ENCODE data around the gene MIPOL1.
"Not testable (repeated sequence)": the region's sequence is repeated elsewhere in the genome, so short reads cannot be mapped to it uniquely, and the experiment has no call there.

Gene MIPOL1

DNA sequence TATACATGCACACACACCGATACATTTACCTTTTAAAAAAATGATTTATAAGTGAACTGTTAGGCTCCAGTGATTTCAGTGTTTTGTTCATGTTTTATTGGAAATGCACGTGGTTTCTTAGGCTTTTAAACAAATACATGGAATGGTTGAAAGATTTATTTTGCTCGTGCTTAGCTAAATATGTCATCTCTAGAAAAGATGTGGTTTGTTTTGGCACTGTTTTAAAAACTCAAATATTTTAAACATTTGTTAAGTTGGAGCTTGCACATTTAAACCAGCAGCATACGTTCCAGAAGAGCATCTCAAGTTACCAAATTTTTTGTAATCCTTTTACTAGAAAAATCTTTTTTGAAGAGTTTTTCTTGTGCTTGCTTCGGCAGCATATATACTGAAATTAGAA is 352.8 kb downstream of the MIPOL1 start:
- no peak overlapping the region for H3K4me2 ChIP-seq (ENCODE audit: low read length)
- no peak for TF ChIP-seq EZH2 (IDR thresholded peaks at IDR 0.05; ENCODE audit: borderline replicate concordance, low read length)

DNA sequence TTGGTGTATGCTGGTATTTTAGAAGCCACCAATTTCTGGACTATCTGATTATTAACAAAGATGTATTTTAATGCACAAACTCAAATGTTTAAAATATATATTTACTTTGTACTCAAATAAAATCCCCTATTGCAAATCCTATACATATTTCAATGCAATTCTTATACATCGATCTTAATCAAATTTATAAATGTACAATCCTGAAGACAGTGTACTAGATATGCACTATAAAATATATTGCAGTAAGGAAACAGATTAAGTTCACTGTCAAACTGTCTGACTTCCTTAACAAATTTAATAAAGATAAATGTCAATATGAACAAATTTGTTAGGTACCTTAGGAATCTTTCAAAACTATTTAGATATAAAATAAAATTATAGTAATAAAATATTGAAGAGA is 353.4 kb downstream of the MIPOL1 start:
- no peaks in the 10 kb centered on the region for H3F3A ChIP-seq (ENCODE audit: insufficient read depth, low read length)
- H3K9ac ChIP-seq (ENCODE audit: low read length), result no peak overlapping the region
- H3K4me3 ChIP-seq (ENCODE audit: low read depth, low read length, poor library complexity, severe bottlenecking), result no peak overlapping the region
- H4K20me1 ChIP-seq (ENCODE audit: insufficient read depth, low read length), result no peaks in the 10 kb centered on the region
- no peaks in the 10 kb centered on the region for H3K4me1 ChIP-seq (ENCODE audit: insufficient read depth, low read length, severe bottlenecking)
- H3K9me2 ChIP-seq (ENCODE audit: low read depth, low read length), result no peaks in the 10 kb centered on the region
- H3K27ac ChIP-seq (ENCODE audit: low read depth, low read length, poor library complexity, severe bottlenecking), result no peak overlapping the region
- H3K4me2 ChIP-seq (ENCODE audit: low read length), result no peak overlapping the region
- TF ChIP-seq EZH2 (IDR thresholded peaks at IDR 0.05; ENCODE audit: borderline replicate concordance, low read length), result no peak
- TF ChIP-seq, protein P1, sequence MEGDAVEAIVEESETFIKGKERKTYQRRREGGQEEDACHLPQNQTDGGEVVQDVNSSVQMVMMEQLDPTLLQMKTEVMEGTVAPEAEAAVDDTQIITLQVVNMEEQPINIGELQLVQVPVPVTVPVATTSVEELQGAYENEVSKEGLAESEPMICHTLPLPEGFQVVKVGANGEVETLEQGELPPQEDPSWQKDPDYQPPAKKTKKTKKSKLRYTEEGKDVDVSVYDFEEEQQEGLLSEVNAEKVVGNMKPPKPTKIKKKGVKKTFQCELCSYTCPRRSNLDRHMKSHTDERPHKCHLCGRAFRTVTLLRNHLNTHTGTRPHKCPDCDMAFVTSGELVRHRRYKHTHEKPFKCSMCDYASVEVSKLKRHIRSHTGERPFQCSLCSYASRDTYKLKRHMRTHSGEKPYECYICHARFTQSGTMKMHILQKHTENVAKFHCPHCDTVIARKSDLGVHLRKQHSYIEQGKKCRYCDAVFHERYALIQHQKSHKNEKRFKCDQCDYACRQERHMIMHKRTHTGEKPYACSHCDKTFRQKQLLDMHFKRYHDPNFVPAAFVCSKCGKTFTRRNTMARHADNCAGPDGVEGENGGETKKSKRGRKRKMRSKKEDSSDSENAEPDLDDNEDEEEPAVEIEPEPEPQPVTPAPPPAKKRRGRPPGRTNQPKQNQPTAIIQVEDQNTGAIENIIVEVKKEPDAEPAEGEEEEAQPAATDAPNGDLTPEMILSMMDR (IDR thresholded peaks at IDR 0.05; ENCODE audit: low read length), result no peak
- no peaks in the 10 kb centered on the region for H3K27me3 ChIP-seq (ENCODE audit: insufficient read depth, low read length)
- H3K79me2 ChIP-seq (ENCODE audit: insufficient read depth, low read length), result no peaks in the 10 kb centered on the region
- no peaks in the 10 kb centered on the region for H3K36me3 ChIP-seq (ENCODE audit: insufficient read depth, low read length)
- H3K9me3 ChIP-seq (ENCODE audit: low read length), result no peaks in the 10 kb centered on the region
- H2AFZ ChIP-seq (ENCODE audit: low read length), result no peak overlapping the region

More for the DNA sequence above, 352.8 kb downstream of the MIPOL1 start:
- Histone ChIP-seq H3F3A (ENCODE audit: insufficient read depth, low read length) (no peaks in the 10 kb centered on the region), H3K27me3 (ENCODE audit: insufficient read depth, low read length) (no peaks in the 10 kb centered on the region), H4K20me1 (ENCODE audit: insufficient read depth, low read length) (no peaks in the 10 kb centered on the region), H2AFZ (ENCODE audit: low read length) (no peak overlapping the region), H3K27ac (ENCODE audit: low read depth, low read length, poor library complexity, severe bottlenecking) (no peak overlapping the region), H3K9me3 (ENCODE audit: low read length) (no peaks in the 10 kb centered on the region), H3K9me2 (ENCODE audit: low read depth, low read length) (no peaks in the 10 kb centered on the region), H3K4me3 (ENCODE audit: low read depth, low read length, poor library complexity, severe bottlenecking) (no peak overlapping the region), H3K79me2 (ENCODE audit: insufficient read depth, low read length) (no peaks in the 10 kb centered on the region), H3K36me3 (ENCODE audit: insufficient read depth, low read length) (no peaks in the 10 kb centered on the region), H3K4me1 (ENCODE audit: insufficient read depth, low read length, severe bottlenecking) (no peaks in the 10 kb centered on the region), H3K9ac (ENCODE audit: low read length) (no peak overlapping the region)

DNA sequence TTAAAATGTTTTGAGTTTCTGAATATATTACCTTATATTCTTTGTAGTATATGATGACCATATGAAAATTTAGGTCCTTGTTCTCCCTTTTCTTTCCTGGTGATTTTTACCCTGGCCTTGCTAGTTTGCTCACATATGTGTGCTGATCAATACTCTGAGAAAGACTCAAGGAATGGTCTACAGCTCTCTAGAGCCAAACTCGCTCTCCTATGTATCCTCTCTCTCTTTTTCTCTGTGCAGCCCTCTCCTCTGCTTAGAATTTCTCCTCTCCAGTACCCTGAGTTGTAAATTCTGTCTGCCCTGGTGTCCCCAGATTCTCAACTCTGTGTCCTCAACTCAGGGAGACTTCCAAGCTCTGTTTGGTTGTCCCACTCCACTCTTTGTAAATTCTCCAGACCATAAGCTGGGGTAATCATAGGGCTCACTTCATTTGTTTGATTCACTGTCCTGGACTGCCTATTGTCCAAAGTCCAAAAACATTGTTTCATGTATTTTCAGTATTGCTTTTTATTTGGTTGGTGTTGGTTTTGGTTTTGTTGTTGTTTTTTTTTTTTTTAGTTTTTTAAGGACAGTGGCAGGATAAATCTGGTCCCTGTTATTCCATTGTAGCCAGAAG is 356.3 kb downstream of the MIPOL1 start:
- Histone ChIP-seq H4K20me1 (ENCODE audit: insufficient read depth, low read length) (no peaks in the 10 kb centered on the region), H3K27me3 (ENCODE audit: insufficient read depth, low read length) (no peaks in the 10 kb centered on the region), H3K9me2 (ENCODE audit: low read depth, low read length) (no peaks in the 10 kb centered on the region), H3K79me2 (ENCODE audit: insufficient read depth, low read length) (no peaks in the 10 kb centered on the region), H3K27ac (ENCODE audit: low read depth, low read length, poor library complexity, severe bottlenecking) (no peak overlapping the region), H3F3A (ENCODE audit: insufficient read depth, low read length) (no peaks in the 10 kb centered on the region), H3K4me3 (ENCODE audit: low read depth, low read length, poor library complexity, severe bottlenecking) (no peak overlapping the region), H3K9me3 (ENCODE audit: low read length) (no peaks in the 10 kb centered on the region), H3K4me1 (ENCODE audit: insufficient read depth, low read length, severe bottlenecking) (no peaks in the 10 kb centered on the region), H3K36me3 (ENCODE audit: insufficient read depth, low read length) (no peaks in the 10 kb centered on the region), H3K9ac (ENCODE audit: low read length) (no peak overlapping the region), H3K4me2 (ENCODE audit: low read length) (no peak overlapping the region), H2AFZ (ENCODE audit: low read length) (no peak overlapping the region)
- TF ChIP-seq EZH2 (IDR thresholded peaks at IDR 0.05; ENCODE audit: borderline replicate concordance, low read length), result no peak
- TF ChIP-seq, protein P1 (IDR thresholded peaks at IDR 0.05; ENCODE audit: low read length), result no peak

DNA sequence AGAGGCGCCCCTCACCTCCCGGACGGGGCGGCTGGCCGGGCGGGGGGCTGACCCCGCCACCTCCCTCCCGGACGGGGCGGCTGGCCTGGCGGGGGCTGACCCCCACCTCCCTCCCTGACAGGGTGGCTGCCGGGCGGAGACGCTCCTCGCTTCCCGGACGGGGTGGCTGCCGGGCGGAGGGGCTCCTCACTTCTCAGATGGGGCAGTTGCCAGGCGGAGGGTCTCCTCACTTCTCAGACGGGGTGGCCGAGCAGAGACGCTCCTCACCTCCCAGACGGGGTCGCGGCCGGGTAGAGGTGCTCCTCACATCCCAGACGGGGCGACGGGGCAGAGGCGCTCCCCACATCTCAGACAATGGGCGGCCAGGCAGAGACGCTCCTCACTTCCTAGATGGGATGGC is 357.9 kb downstream of the MIPOL1 start:
- H3K79me2 ChIP-seq (ENCODE audit: insufficient read depth, low read length); H4K20me1 ChIP-seq (ENCODE audit: insufficient read depth, low read length); H3K9me3 ChIP-seq (ENCODE audit: low read length); H3K4me3 ChIP-seq (ENCODE audit: low read depth, low read length, poor library complexity, severe bottlenecking); H2AFZ ChIP-seq (ENCODE audit: low read length); H3F3A ChIP-seq (ENCODE audit: insufficient read depth, low read length); H3K4me2 ChIP-seq (ENCODE audit: low read length); H3K9ac ChIP-seq (ENCODE audit: low read length); H3K27ac ChIP-seq (ENCODE audit: low read depth, low read length, poor library complexity, severe bottlenecking); H3K27me3 ChIP-seq (ENCODE audit: insufficient read depth, low read length); H3K9me2 ChIP-seq (ENCODE audit: low read depth, low read length); H3K4me1 ChIP-seq (ENCODE audit: insufficient read depth, low read length, severe bottlenecking); H3K36me3 ChIP-seq (ENCODE audit: insufficient read depth, low read length): not testable (repeated sequence)
